Psoas muscle (tissue), 8 donors: Measurements from ENCODE around the gene ZFP36. TPM values are rescaled to one million over a fixed set of nuclear protein-coding genes. Genes with fewer than 3 reads are reported as not detected.

Source experiments
- ATAC-seq, 4 donors: fragments of 200-7000 bp; cut with Tn5 transposase; one replicate each; pipeline ENCODE4 v1.9.1; 2020; ENCODE audit warnings: moderate library complexity in 3 of 4, mild to moderate bottlenecking in 2 of 4
- DNase-seq, 2 donors: peaks; one replicate each; pipeline ENCODE4 v3.0.0-alpha.2; 2020
- H3K27ac ChIP-seq: fragments of 200-600 bp; one replicate; pipeline ENCODE4 v1.8.0; 2022
- H3K27me3 ChIP-seq, 3 donors: fragments of 200-600 bp in 1 of 3; one replicate each; pipeline versions ENCODE4 v1.6.1 to v1.8.0; 2013 to 2022; ENCODE audit warnings: low read length in 2 of 3, mild to moderate bottlenecking in 2 of 3, moderate library complexity in 1 of 3; ENCODE audit not compliant: insufficient read depth in 3 of 3
- H3K36me3 ChIP-seq, 2 donors: fragments of 200-600 bp in 1 of 2; one replicate each; pipeline versions ENCODE4 v1.6.1 to v1.8.0; 2013 to 2022; ENCODE audit warnings: low read depth in 1 of 2, mild to moderate bottlenecking in 1 of 2, moderate library complexity in 1 of 2; ENCODE audit not compliant: insufficient read depth in 1 of 2
- H3K4me1 ChIP-seq: fragments of 200-600 bp; one replicate; pipeline ENCODE4 v1.8.0; 2022
- H3K4me3 ChIP-seq: fragments of 200-600 bp; one replicate; pipeline ENCODE4 v1.8.0; 2022; ENCODE audit warnings: mild to moderate bottlenecking
- H3K9me3 ChIP-seq: fragments of 200-600 bp; one replicate; pipeline ENCODE4 v1.8.0; 2022
- WGBS, 3 donors: extraction: QIAGEN DNeasy Blood & Tissue Kit; methylation state at CpG; one replicate each; pipeline versions ENCODE4 v1.1.6 to v1.1.7; 2013; 5-methylcytosine and 5-hydroxymethylcytosine counted together
- intact Hi-C, 2 donors: fragments of 100-400 bp; cut with DNase I; formaldehyde crosslinking; loops; one replicate each; pipeline versions ENCODE4 v1.11.0 to v1.14.2; 2022
- polyA plus RNA-seq, 3 donors: library from polyadenylated mRNA; stranded (reverse); fragments of 200-250 nt; gene quantifications; one replicate each; pipeline ENCODE4 v1.2.3, GENCODE V29; 2013
- total RNA-seq, 4 donors: library from RNA; stranded (reverse); fragmentation: NEBNext Ultra II Directional in 2 of 4; extraction: Animal tissue kit (Norgen Biotek cat#: 25700) in 2 of 4; gene quantifications; one replicate each; pipeline versions ENCODE4 v1.2.1 to v1.2.4, GENCODE V29; 2021 to 2023
- TF ChIP-seq, protein P1 (sequence below): fragments of 200-600 bp; IDR thresholded peaks from one replicate; pipeline ENCODE4 v1.8.0; 2022; ENCODE audit warnings: antibody characterized with exemption
- donor health status: healthy with polysubstance abuse.
- donor health status: DM: no; HTN: no; CAD: no; lungs with moderate emphysema.
- donor health status: Bipolar disorder and iron deficiency.
- donor health status: healthy.
- donor health status: DM: yes; HTN: yes; CAD: no.
- donor health status: DM: no; HTN: no; CAD: no.
- donor health status: DM: no; HTN: no; CAD: no.
- donor health status: DM: yes; HTN: yes; CAD: no.

Gene ZFP36
- total and polyA plus RNA-seq, 7 donors, result 32.1 to 391 (median 128) TPM

DNA sequence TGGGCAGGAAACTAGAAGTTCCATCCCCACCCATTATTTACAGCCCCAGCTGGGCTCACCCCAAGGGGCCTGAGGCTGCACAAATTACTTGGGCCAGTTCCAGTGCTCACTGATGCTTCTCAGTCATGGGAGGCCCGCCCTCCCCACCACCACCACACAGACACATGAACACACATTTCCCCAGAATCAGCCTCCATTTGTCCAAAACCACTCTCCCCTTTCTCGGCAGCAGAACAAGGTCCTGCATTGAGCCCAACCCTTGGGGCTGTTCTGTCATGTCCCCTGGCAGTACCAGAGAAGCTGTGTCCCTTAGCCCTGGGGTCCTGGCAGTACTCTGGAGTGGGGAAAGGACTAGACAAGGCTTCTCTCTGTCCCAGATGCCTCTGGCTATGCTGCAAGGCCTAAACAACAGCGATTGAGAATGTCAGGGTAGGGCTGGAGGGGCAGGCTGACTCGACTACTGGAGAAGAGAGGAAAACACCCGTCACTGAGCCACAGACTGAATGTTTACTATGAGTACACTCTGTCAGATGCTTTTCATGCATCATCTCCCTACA lies 42.7 kb upstream of the ZFP36 start:
- peak in 3 of 4 donors; percentile 23 to 51 (median 23) for ATAC-seq
- H3K36me3 ChIP-seq, result peaks cover 5 to 66% of the 10 kb centered on the region in 2 donors
- H3K4me3 ChIP-seq, result no peak overlapping the region
- whole genome bisulfite sequencing, 3 donors, result 60 to 72% (median 62%) methylated on average over 5 of the region's 5 CpGs
- H3K27me3 ChIP-seq, result no peaks in the 10 kb centered on the region
- no peaks in the 10 kb centered on the region for H3K9me3 ChIP-seq
- TF ChIP-seq, protein P1, sequence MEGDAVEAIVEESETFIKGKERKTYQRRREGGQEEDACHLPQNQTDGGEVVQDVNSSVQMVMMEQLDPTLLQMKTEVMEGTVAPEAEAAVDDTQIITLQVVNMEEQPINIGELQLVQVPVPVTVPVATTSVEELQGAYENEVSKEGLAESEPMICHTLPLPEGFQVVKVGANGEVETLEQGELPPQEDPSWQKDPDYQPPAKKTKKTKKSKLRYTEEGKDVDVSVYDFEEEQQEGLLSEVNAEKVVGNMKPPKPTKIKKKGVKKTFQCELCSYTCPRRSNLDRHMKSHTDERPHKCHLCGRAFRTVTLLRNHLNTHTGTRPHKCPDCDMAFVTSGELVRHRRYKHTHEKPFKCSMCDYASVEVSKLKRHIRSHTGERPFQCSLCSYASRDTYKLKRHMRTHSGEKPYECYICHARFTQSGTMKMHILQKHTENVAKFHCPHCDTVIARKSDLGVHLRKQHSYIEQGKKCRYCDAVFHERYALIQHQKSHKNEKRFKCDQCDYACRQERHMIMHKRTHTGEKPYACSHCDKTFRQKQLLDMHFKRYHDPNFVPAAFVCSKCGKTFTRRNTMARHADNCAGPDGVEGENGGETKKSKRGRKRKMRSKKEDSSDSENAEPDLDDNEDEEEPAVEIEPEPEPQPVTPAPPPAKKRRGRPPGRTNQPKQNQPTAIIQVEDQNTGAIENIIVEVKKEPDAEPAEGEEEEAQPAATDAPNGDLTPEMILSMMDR, result no peak
- DNase-seq, result peak; percentile 50 to 77
- peaks cover 45% of the 10 kb centered on the region for H3K4me1 ChIP-seq
- intact Hi-C loops, result no loop called here
- peak overlapping the region; percentile 76 for H3K27ac ChIP-seq

DNA sequence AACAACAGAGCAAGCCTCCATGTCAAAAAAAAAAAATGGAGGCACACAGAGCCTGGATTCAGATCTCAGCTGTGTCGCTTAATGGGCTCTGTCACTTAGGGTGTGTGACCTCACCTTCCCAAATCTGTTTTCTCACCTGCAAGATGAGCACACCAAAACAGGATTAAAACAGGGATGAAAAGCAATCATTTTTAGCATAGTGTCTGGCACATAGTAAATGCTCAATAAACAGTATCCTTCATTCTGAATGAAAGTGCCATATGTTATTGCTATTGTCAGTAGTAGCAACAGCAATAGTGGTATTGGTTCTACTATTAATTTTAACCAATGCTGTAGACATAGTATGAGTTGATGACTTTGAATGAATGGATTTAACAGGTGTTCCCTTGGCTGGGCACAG lies 41.1 kb upstream of the ZFP36 start:
- no peak for DNase-seq
- H3K4me1 ChIP-seq, result peaks cover 45% of the 10 kb centered on the region
- WGBS, 3 donors, result 77 to 96% (median 85%) methylated on average over 1 of the region's 1 CpG

DNA sequence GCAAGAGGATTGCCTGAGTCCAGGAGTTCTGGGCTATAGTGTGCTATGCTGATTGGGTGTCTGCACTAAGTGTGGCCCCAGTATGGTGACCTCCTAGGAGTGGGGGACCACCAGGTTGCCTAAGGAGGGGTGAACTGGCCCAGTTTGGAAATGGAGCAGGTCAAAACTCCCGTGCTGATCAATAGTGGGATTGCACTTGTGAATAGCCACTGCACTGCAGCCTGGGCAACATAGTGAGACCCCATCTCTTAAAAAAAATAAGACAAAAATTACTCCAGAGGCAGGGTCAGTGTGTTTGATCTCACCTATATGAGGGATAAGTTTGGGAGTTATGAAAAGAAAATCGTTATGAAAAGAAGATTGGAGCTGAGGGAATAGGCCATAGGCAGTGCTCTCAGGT lies 37.4 kb upstream of the ZFP36 start:
- ATAC-seq, result no peak
- H3K4me1 ChIP-seq, result peaks cover 40% of the 10 kb centered on the region
- no peak overlapping the region for H3K4me3 ChIP-seq
- TF ChIP-seq, protein P1, result no peak
- no peak for DNase-seq
- H3K9me3 ChIP-seq, result no peaks in the 10 kb centered on the region
- no peaks in the 10 kb centered on the region for H3K27me3 ChIP-seq
- intact Hi-C loops, result no loop called here
- peaks cover 4 to 57% of the 10 kb centered on the region in 2 donors for H3K36me3 ChIP-seq
- WGBS, 3 donors, result 85 to 89% (median 85%) methylated on average over 2 of the region's 2 CpGs
- H3K27ac ChIP-seq, result no peak overlapping the region

More for the DNA sequence above, 41.1 kb upstream of the ZFP36 start:
- Histone ChIP-seq H3K36me3 (peaks cover 4 to 66% of the 10 kb centered on the region in 2 donors), H3K27me3 (no peaks in the 10 kb centered on the region), H3K27ac (peak overlapping the region; percentile 76), H3K4me3 (no peak overlapping the region), H3K9me3 (no peaks in the 10 kb centered on the region)
- intact Hi-C loops, result no loop called here
- no peak for ATAC-seq
- TF ChIP-seq, protein P1, result no peak

DNA sequence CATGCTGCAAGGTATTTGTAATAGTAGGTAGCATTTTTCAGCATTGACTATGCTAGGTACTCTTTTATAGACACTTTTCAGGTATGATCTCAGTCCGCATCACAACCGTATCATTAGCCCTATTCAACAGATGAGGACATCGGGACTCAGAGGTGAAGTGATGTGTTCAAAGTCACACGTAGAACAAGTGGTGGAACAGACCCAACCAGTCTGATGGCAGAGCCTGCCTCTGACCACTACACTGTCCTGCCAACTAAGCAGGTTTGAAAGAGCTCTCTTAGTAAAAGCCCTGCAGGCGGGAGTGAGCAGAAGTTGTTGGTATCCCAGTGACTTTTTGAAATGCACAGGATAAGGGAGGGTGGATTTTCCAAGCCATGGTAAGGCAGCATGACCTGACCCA lies 35.9 kb upstream of the ZFP36 start:
- TF ChIP-seq, protein P1, result no peak
- Histone ChIP-seq H3K36me3 (peaks cover 4 to 72% of the 10 kb centered on the region in 2 donors), H3K27ac (no peak overlapping the region), H3K27me3 (no peaks in the 10 kb centered on the region), H3K9me3 (no peaks in the 10 kb centered on the region), H3K4me3 (no peak overlapping the region), H3K4me1 (peaks cover 26% of the 10 kb centered on the region)
- DNase-seq (no peak), ATAC-seq (no peak)
- 84 to 94% (median 87%) methylated on average over 5 of the region's 5 CpGs for WGBS, 3 donors
- intact Hi-C loops, result no loop called here
